ENCODE data around the gene MEX3A. TPM values are rescaled to one million over a fixed set of nuclear protein-coding genes. Genes with fewer than 3 reads are reported as not detected.

Gene MEX3A
- polyA plus RNA-seq, 3 donors: 43.2 to 53.5 (median 50.1) TPM

Other genes with a start within 250 kb of the MEX3A start
- 10 to 100 TPM; 40.4 to 70.5 (median 60.6) TPM for gene GON4L, start 225.3 kb downstream of the MEX3A start, polyA plus RNA-seq (ENCODE audit: insufficient read length in 3 of 3)
- gene SYT11, start 222.9 kb downstream of the MEX3A start, polyA plus RNA-seq (ENCODE audit: insufficient read length in 3 of 3): 10 to 100 TPM; 17.4 to 20.3 (median 19.2) TPM
- 10 to 100 TPM; 53.2 to 60.9 (median 54.4) TPM for gene RIT1, start 171.1 kb downstream of the MEX3A start, polyA plus RNA-seq (ENCODE audit: insufficient read length in 3 of 3)
- gene KHDC4, start 148.1 kb downstream of the MEX3A start, polyA plus RNA-seq (ENCODE audit: insufficient read length in 3 of 3): 10 to 100 TPM; 43.9 to 77.9 (median 74.4) TPM
- gene RXFP4, start 140.8 kb downstream of the MEX3A start, polyA plus RNA-seq (ENCODE audit: insufficient read length in 3 of 3): under 1 TPM in 1 of 3 donors, not detected in 2; 0.24 TPM
- gene ARHGEF2, start 103.9 kb downstream of the MEX3A start, polyA plus RNA-seq (ENCODE audit: insufficient read length in 3 of 3): 10 to 100 TPM; 77.3 to 79.9 (median 77.7) TPM
- gene SSR2, start 61.5 kb downstream of the MEX3A start, polyA plus RNA-seq (ENCODE audit: insufficient read length in 3 of 3): 100 to 1,000 TPM; 354 to 431 (median 363) TPM
- 10 to 100 TPM; 57.5 to 59.6 (median 58.5) TPM for gene UBQLN4, start 28.7 kb downstream of the MEX3A start, polyA plus RNA-seq (ENCODE audit: insufficient read length in 3 of 3)
- gene LAMTOR2, start 27.7 kb downstream of the MEX3A start, polyA plus RNA-seq (ENCODE audit: insufficient read length in 3 of 3): 10 to 100 TPM; 55.9 to 67.2 (median 63.9) TPM
- 10 to 100 TPM; 54.4 to 61.6 (median 55.3) TPM for gene RAB25, start 21.3 kb downstream of the MEX3A start, polyA plus RNA-seq (ENCODE audit: insufficient read length in 3 of 3)
- gene LMNA, start 32.2 kb upstream of the MEX3A start, polyA plus RNA-seq (ENCODE audit: insufficient read length in 3 of 3): 100 to 1,000 TPM in 2 of 3 donors, 10 to 100 TPM in 1; 84.6 to 104 (median 103) TPM
- 10 to 100 TPM; 21.2 to 27.5 (median 21.3) TPM for gene SEMA4A, start 71.1 kb upstream of the MEX3A start, polyA plus RNA-seq (ENCODE audit: insufficient read length in 3 of 3)
- 10 to 100 TPM; 28.4 to 38.0 (median 29.6) TPM for gene SLC25A44, start 111.6 kb upstream of the MEX3A start, polyA plus RNA-seq (ENCODE audit: insufficient read length in 3 of 3)
- 100 to 1,000 TPM in 1 of 3 donors, 10 to 100 TPM in 2; 89.6 to 102 (median 99.1) TPM for gene PMF1, start 130.5 kb upstream of the MEX3A start, polyA plus RNA-seq (ENCODE audit: insufficient read length in 3 of 3)
- 1 to 10 TPM; 1.7 to 8.8 (median 8.0) TPM for gene BGLAP, start 159.7 kb upstream of the MEX3A start, polyA plus RNA-seq (ENCODE audit: insufficient read length in 3 of 3)
- 1 to 10 TPM; 5.0 to 7.1 (median 7.1) TPM for gene PAQR6, start 165.6 kb upstream of the MEX3A start, polyA plus RNA-seq (ENCODE audit: insufficient read length in 3 of 3)
- 10 to 100 TPM; 70.9 to 75.4 (median 72.9) TPM for gene SMG5, start 200.4 kb upstream of the MEX3A start, polyA plus RNA-seq (ENCODE audit: insufficient read length in 3 of 3)
- gene TMEM79, start 201.9 kb upstream of the MEX3A start, polyA plus RNA-seq (ENCODE audit: insufficient read length in 3 of 3): 1 to 10 TPM; 6.9 to 8.4 (median 7.3) TPM
- 10 to 100 TPM; 63.9 to 71.9 (median 66.9) TPM for gene GLMP, start 213.2 kb upstream of the MEX3A start, polyA plus RNA-seq (ENCODE audit: insufficient read length in 3 of 3)
- not detected for gene VHLL, start 216.8 kb upstream of the MEX3A start, polyA plus RNA-seq (ENCODE audit: insufficient read length in 3 of 3)

All from renal pelvis (tissue), 3 donors.